DMS114 treated with DMSO at 0.1 percent for 48 hours (cell line): ENCODE results near the gene NKTR.

ENCODE experiments used
- DNase-seq: peaks from one replicate; lab custom pipeline; 2025; ENCODE audit not compliant: unreplicated experiment; lab: John Stamatoyannopoulos, UW

NKTR gene

GRCh38 chr3:42649006-42649405 is 48.5 kb downstream of the NKTR start:
- no peak for DNase-seq

GRCh38 chr3:42649783-42650182 is 49.3 kb downstream of the NKTR start:
- no peak for DNase-seq

DNA sequence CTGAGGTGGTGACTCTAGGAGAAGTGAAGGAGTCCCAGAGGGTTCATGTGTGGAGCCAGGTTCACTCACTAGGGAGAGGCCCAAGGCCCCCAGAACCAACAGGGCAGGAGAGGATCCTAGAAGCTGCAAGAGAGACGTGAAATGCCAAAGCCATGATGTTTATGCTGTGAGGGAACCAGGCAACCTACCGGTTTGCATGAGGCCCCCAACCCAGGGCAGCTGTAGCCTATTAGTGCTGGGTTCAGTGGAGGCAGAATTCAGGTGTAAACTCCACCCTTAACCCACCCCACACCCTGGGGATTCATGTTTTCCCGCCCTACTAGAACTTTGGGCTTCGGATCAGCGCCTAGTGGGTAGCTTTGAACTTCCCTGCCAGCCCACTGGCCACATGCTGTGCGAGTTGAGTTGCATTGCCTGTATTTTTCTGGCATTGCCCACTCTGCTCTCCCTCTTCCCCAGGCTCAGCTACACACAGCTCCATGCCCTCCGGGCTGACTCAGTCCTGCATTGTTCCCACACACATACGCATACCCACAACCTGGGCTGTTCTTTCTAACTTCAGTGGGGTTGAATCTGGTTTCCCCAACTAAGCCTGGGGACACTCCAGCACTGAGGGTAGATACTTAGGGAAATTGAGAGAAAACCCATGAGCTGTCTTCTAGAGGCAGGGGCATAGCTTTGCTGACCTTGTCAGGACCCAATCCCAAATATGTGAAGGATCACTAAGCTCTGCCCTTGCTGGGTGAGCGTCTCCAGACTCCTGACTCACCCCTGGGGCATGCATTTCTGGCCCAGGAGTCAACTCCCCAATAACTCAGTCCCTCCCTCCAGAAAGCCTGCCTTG is 51.0 kb downstream of the NKTR start:
- DNase-seq = no peak

DNA sequence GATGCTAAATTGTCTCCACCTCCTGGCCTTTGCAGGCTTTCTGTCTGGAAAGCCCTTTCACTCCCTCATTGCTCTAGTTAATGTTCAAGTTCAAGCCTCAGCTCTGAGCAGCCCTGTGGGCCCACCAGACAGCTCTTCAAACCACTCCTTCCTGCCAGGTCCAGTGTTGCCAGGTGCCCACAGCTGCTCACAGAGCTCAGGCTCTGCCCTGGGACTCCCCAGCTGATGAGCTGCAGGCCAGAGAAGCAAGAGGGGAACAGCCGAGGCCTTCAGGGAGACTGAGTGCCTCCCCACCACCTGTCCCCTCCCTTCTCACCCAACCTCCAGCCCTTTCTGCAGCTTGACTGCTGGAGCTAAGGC is 51.7 kb downstream of the NKTR start:
- no peak for DNase-seq

DNA sequence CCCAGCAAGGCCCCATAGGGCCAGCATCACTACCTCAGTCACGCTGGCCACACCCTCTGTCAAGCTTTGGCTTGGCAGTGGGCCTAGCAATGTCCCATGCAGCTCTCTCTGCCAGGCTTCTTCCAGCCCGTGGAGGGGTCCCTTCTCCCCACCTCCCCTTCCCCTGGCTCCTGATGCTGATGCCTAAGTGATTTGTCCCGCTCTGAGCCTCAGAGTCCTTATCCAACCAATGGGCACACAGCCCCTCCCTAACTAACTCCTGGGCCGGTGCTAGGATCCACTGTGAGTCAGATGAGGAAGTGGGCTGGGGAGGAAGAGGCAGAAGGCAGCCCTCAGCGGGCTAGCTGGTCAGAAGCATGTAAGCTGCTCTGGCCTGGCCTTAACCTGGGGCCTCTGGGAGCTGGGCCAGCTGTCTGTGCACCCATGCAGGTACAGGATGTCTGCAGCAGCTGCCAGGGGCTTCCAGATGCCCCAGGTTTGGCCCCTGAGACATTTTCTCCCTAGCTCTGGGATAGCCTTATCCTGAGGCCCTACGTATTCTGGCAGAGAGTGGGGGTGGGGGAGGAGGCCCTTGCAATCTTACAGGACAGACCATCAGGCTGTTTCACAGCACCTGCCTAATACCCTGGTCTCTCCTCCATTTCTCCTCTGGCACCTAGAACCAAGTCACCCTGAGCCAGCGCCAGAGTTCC is 52.3 kb downstream of the NKTR start:
- no peak for DNase-seq

DNA sequence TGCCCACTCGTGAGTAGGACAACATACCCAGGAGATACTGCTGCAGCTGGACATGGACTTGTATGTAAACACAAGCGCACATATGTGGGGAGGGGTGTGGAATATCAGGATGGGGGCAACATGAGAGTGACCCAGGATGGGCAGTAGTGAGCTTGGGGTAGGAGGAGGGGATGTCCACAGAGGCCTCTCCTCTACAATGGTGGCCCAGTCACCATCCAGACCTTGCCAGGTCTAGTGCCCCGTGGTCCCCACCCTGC is 52.7 kb downstream of the NKTR start:
- DNase-seq = no peak

GRCh38 chr3:42653560-42654330 is 53.3 kb downstream of the NKTR start, which contains the start of gene ZBTB47:
ZBTB47 (plus strand) TSS chr3:42653697; CDS start chr3:42658356, 4,659 bp downstream.
- DNase-seq = no peak

DNA sequence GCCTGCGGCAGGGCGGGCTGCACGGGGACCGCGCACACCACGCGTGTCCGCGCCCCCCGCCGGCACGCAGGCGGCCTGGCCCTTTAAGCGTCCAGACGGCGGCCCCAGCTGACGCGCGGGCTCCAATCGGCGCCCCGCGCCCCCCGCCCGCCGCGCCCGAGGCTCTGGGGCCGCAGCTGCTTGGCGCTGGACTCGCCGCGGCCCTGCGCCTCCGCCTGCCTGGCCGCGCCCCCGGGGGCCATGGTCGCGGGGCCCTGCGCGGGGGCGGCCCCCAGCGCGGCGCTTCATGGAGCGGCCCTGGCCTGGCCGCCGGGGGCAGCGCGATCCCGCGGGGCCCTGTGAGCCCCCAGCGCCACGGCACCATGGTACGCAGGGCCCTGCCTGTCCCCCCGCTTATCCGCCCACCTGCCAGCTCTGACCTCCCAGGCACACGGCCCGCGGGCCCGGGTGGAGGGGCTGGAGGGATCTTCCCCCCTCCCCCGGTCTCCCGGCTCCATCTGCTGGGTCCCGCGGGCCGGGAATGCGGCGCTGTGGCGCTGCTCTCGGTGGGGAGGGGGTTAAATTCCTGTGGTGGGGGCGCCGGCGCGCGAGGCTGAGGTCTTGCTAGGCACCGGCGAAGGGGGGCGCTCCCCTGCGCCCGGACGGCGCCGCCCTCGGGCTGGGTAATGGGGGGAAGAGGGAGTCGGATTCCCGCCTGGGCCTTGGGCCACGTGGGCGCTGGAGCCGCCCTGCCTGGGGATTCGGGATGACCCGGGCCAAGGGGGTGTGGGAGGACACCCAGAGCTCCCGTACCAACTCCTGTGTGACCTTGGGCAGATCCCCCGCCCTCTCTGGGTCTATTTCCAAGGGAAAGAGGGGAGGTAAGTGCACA is 54.1 kb downstream of the NKTR start:
- no peak for DNase-seq

- no peak for DNase-seq
Measured at GRCh38 chr3:42655331-42655888, 54.9 kb downstream of the NKTR start.

GRCh38 chr3:42655980-42656679 is 55.6 kb downstream of the NKTR start:
- no peak for DNase-seq

GRCh38 chr3:42656680-42657610 is 56.5 kb downstream of the NKTR start:
- DNase-seq = no peak

GRCh38 chr3:42657675-42658074 is 57.2 kb downstream of the NKTR start:
- no peak for DNase-seq

- no peak for DNase-seq
Measured at GRCh38 chr3:42658091-42658770, 57.7 kb downstream of the NKTR start.

DNA sequence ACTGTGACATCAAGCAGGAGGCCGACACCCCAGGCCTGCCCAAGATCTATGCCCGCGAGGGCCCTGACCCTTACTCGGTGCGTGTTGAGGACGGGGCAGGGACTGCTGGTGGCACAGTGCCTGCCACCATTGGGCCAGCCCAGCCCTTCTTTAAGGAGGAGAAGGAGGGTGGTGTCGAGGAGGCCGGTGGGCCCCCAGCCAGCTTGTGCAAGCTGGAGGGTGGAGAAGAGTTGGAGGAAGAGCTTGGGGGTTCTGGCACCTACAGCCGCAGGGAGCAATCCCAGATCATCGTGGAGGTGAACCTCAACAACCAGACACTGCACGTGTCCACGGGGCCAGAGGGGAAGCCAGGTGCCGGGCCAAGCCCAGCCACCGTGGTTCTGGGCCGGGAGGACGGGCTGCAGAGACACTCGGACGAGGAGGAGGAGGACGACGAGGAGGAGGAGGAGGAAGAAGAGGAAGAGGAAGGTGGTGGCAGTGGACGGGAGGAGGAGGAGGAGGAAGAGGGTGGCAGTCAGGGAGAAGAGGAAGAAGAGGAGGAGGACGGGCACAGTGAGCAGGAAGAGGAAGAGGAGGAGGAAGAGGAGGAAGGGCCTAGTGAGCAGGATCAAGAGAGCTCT is 58.4 kb downstream of the NKTR start:
- no peak for DNase-seq

- DNase-seq = no peak
Measured at GRCh38 chr3:42659451-42660130, 59.1 kb downstream of the NKTR start.

DNA sequence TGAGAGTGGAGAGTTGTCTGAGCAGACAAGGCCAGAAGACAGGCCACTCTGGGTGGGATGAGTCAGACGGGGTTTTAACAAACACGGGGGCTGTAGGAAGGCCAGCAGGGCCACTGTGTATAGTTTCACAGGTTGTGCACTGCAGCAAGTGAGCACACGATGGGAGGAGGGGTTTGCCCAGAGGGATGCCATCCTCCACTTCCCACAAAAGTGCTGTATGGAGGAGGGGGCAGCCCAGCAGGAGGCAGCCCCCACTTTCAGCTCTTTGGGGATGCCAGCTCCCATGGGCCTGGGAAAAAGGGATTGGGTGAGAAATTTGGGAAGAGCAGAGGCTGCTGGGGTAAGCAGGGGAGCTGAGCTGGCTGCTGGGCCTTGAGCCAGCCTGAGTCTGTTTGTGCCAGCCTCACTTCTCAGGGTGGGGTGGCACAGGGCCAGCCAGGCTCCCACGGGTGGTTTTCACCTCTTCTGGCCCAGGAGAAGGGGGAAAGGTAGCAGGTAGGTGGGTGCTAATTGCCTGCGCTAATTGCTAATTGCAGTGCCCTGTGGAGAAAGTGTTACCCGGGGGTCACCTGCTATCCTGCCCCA is 59.7 kb downstream of the NKTR start:
- no peak for DNase-seq

DNA sequence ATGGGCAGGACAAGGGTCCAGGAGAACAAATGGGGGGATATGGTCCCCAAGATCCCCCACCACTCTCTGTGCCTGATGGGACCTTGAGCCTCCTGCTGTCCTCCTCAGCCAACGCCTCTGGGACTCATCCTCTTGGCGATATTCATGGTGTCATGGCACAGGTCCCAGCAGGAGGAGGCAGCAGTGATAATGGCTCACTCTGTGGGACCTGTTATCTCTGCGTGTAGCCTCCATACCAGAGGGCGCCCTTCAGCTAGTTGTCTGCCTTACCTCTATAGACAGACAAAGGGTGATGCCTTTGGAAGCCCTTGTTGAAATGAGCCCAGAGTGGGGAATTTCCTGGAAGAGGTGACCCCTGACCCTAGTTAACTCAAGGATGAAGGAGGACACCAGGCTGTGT is 60.4 kb downstream of the NKTR start:
- DNase-seq = no peak
